Neural progenitor cell (in vitro differentiated cells): ENCODE data around the gene IARS2.

ENCODE experiments used
- CTCF ChIP-seq: fragments of 200-600 bp; sonication (generic); IDR thresholded peaks from 2 replicates; pipeline ENCODE4 v1.5.1; 2017; ENCODE audit warnings: antibody characterized with exemption, mild to moderate bottlenecking
- EZH2 ChIP-seq: fragments of 200-600 bp; sonication (generic); IDR thresholded peaks from 2 replicates; pipeline ENCODE4 v1.6.1; 2017; ENCODE audit warnings: antibody characterized with exemption, mild to moderate bottlenecking, moderate library complexity

- TF ChIP-seq CTCF: no peak
- TF ChIP-seq EZH2: no peak
Measured at GRCh38 chr1:220195701-220196100, 101.8 kb downstream of the IARS2 start.
